ENCODE results near the gene PIAS1.

The PIAS1 gene

GRCh38 chr15:68020685-68021084, 33.4 kb upstream of the PIAS1 start:
- Histone ChIP-seq H3K4me1 (ENCODE audit: control insufficient read depth in 1 of 2, insufficient read depth in 2 of 2, low read length in 2 of 2) (peaks cover 2 to 11% of the 10 kb centered on the region in 2 donors), H3K36me3 (ENCODE audit: control insufficient read depth in 1 of 2, insufficient read depth in 2 of 2, low read length in 2 of 2) (no peaks in the 10 kb centered on the region), H3K27ac (ENCODE audit: low read depth, low read length) (no peak overlapping the region), H3K9ac (ENCODE audit: low read depth in 1 of 2, low read length in 2 of 2) (no peak overlapping the region), H3K27me3 (ENCODE audit: control insufficient read depth in 1 of 2, insufficient read depth in 2 of 2, low read length in 2 of 2) (no peaks in the 10 kb centered on the region), H3K9me3 (ENCODE audit: control insufficient read depth in 1 of 2, low read length in 2 of 2) (no peaks in the 10 kb centered on the region), H3K4me3 (ENCODE audit: low read depth in 1 of 2, low read length in 2 of 2) (no peak overlapping the region)

- Histone ChIP-seq H3K4me1 (ENCODE audit: control insufficient read depth in 1 of 2, insufficient read depth in 2 of 2, low read length in 2 of 2) (peaks cover 2 to 11% of the 10 kb centered on the region in 2 donors), H3K27ac (ENCODE audit: low read depth, low read length) (no peak overlapping the region), H3K9ac (ENCODE audit: low read depth in 1 of 2, low read length in 2 of 2) (no peak overlapping the region), H3K9me3 (ENCODE audit: control insufficient read depth in 1 of 2, low read length in 2 of 2) (no peaks in the 10 kb centered on the region), H3K36me3 (ENCODE audit: control insufficient read depth in 1 of 2, insufficient read depth in 2 of 2, low read length in 2 of 2) (no peaks in the 10 kb centered on the region), H3K4me3 (ENCODE audit: low read depth in 1 of 2, low read length in 2 of 2) (no peak overlapping the region), H3K27me3 (ENCODE audit: control insufficient read depth in 1 of 2, insufficient read depth in 2 of 2, low read length in 2 of 2) (no peaks in the 10 kb centered on the region)
Measured at GRCh38 chr15:68022061-68022460, 32.1 kb upstream of the PIAS1 start.

GRCh38 chr15:68023307-68024101, 30.6 kb upstream of the PIAS1 start:
- no peak overlapping the region for H3K27ac ChIP-seq (ENCODE audit: low read depth, low read length)
- H3K36me3 ChIP-seq (ENCODE audit: control insufficient read depth in 1 of 2, insufficient read depth in 2 of 2, low read length in 2 of 2), result no peaks in the 10 kb centered on the region
- no peak overlapping the region for H3K9ac ChIP-seq (ENCODE audit: low read depth in 1 of 2, low read length in 2 of 2)
- no peaks in the 10 kb centered on the region for H3K9me3 ChIP-seq (ENCODE audit: control insufficient read depth in 1 of 2, low read length in 2 of 2)
- peaks cover 12 to 18% of the 10 kb centered on the region in 2 donors for H3K4me1 ChIP-seq (ENCODE audit: control insufficient read depth in 1 of 2, insufficient read depth in 2 of 2, low read length in 2 of 2)
- H3K4me3 ChIP-seq (ENCODE audit: low read depth in 1 of 2, low read length in 2 of 2), result no peak overlapping the region
- H3K27me3 ChIP-seq (ENCODE audit: control insufficient read depth in 1 of 2, insufficient read depth in 2 of 2, low read length in 2 of 2), result no peaks in the 10 kb centered on the region

- Histone ChIP-seq H3K4me1 (ENCODE audit: control insufficient read depth in 1 of 2, insufficient read depth in 2 of 2, low read length in 2 of 2) (peaks cover 7 to 12% of the 10 kb centered on the region in 2 donors), H3K27ac (ENCODE audit: low read depth, low read length) (no peak overlapping the region), H3K27me3 (ENCODE audit: control insufficient read depth in 1 of 2, insufficient read depth in 2 of 2, low read length in 2 of 2) (no peaks in the 10 kb centered on the region), H3K4me3 (ENCODE audit: low read depth in 1 of 2, low read length in 2 of 2) (no peak overlapping the region), H3K36me3 (ENCODE audit: control insufficient read depth in 1 of 2, insufficient read depth in 2 of 2, low read length in 2 of 2) (no peaks in the 10 kb centered on the region), H3K9ac (ENCODE audit: low read depth in 1 of 2, low read length in 2 of 2) (no peak overlapping the region), H3K9me3 (ENCODE audit: control insufficient read depth in 1 of 2, low read length in 2 of 2) (no peaks in the 10 kb centered on the region)
Measured at GRCh38 chr15:68025835-68026424, 28.2 kb upstream of the PIAS1 start.

- Histone ChIP-seq H3K9ac (ENCODE audit: low read depth in 1 of 2, low read length in 2 of 2) (no peak overlapping the region), H3K27ac (ENCODE audit: low read depth, low read length) (no peak overlapping the region), H3K36me3 (ENCODE audit: control insufficient read depth in 1 of 2, insufficient read depth in 2 of 2, low read length in 2 of 2) (no peaks in the 10 kb centered on the region)
Measured at GRCh38 chr15:68027388-68027787, 26.7 kb upstream of the PIAS1 start.

GRCh38 chr15:68028137-68028887, 25.8 kb upstream of the PIAS1 start:
- Histone ChIP-seq H3K36me3 (ENCODE audit: control insufficient read depth in 1 of 2, insufficient read depth in 2 of 2, low read length in 2 of 2) (no peaks in the 10 kb centered on the region), H3K4me1 (ENCODE audit: control insufficient read depth in 1 of 2, insufficient read depth in 2 of 2, low read length in 2 of 2) (peaks cover 7 to 12% of the 10 kb centered on the region in 2 donors), H3K9me3 (ENCODE audit: control insufficient read depth in 1 of 2, low read length in 2 of 2) (no peaks in the 10 kb centered on the region), H3K9ac (ENCODE audit: low read depth in 1 of 2, low read length in 2 of 2) (no peak overlapping the region), H3K27ac (ENCODE audit: low read depth, low read length) (no peak overlapping the region), H3K27me3 (ENCODE audit: control insufficient read depth in 1 of 2, insufficient read depth in 2 of 2, low read length in 2 of 2) (no peaks in the 10 kb centered on the region), H3K4me3 (ENCODE audit: low read depth in 1 of 2, low read length in 2 of 2) (no peak overlapping the region)

More at GRCh38 chr15:68027388-68027787, 26.7 kb upstream of the PIAS1 start:
- no peak overlapping the region for H3K4me3 ChIP-seq (ENCODE audit: low read depth in 1 of 2, low read length in 2 of 2)
- no peaks in the 10 kb centered on the region for H3K27me3 ChIP-seq (ENCODE audit: control insufficient read depth in 1 of 2, insufficient read depth in 2 of 2, low read length in 2 of 2)
- H3K9me3 ChIP-seq (ENCODE audit: control insufficient read depth in 1 of 2, low read length in 2 of 2), result no peaks in the 10 kb centered on the region
- H3K4me1 ChIP-seq (ENCODE audit: control insufficient read depth in 1 of 2, insufficient read depth in 2 of 2, low read length in 2 of 2), result peaks cover 7 to 12% of the 10 kb centered on the region in 2 donors

GRCh38 chr15:68028888-68029207, 25.3 kb upstream of the PIAS1 start:
- Histone ChIP-seq H3K9ac (ENCODE audit: low read depth in 1 of 2, low read length in 2 of 2) (no peak overlapping the region), H3K27me3 (ENCODE audit: control insufficient read depth in 1 of 2, insufficient read depth in 2 of 2, low read length in 2 of 2) (no peaks in the 10 kb centered on the region), H3K4me1 (ENCODE audit: control insufficient read depth in 1 of 2, insufficient read depth in 2 of 2, low read length in 2 of 2) (peaks cover 10 to 12% of the 10 kb centered on the region in 2 donors), H3K4me3 (ENCODE audit: low read depth in 1 of 2, low read length in 2 of 2) (no peak overlapping the region), H3K36me3 (ENCODE audit: control insufficient read depth in 1 of 2, insufficient read depth in 2 of 2, low read length in 2 of 2) (no peaks in the 10 kb centered on the region), H3K27ac (ENCODE audit: low read depth, low read length) (no peak overlapping the region), H3K9me3 (ENCODE audit: control insufficient read depth in 1 of 2, low read length in 2 of 2) (no peaks in the 10 kb centered on the region)

GRCh38 chr15:68029959-68030358, 24.2 kb upstream of the PIAS1 start:
- Histone ChIP-seq H3K9ac (ENCODE audit: low read depth in 1 of 2, low read length in 2 of 2) (no peak overlapping the region), H3K27me3 (ENCODE audit: control insufficient read depth in 1 of 2, insufficient read depth in 2 of 2, low read length in 2 of 2) (no peaks in the 10 kb centered on the region), H3K4me3 (ENCODE audit: low read depth in 1 of 2, low read length in 2 of 2) (no peak overlapping the region), H3K4me1 (ENCODE audit: control insufficient read depth in 1 of 2, insufficient read depth in 2 of 2, low read length in 2 of 2) (peaks cover 10 to 12% of the 10 kb centered on the region in 2 donors), H3K27ac (ENCODE audit: low read depth, low read length) (no peak overlapping the region), H3K9me3 (ENCODE audit: control insufficient read depth in 1 of 2, low read length in 2 of 2) (no peaks in the 10 kb centered on the region), H3K36me3 (ENCODE audit: control insufficient read depth in 1 of 2, insufficient read depth in 2 of 2, low read length in 2 of 2) (no peaks in the 10 kb centered on the region)

- H3K4me1 ChIP-seq (ENCODE audit: control insufficient read depth in 1 of 2, insufficient read depth in 2 of 2, low read length in 2 of 2), result peaks cover 10 to 12% of the 10 kb centered on the region in 2 donors
- H3K4me3 ChIP-seq (ENCODE audit: low read depth in 1 of 2, low read length in 2 of 2), result no peak overlapping the region
- no peak overlapping the region for H3K27ac ChIP-seq (ENCODE audit: low read depth, low read length)
Measured at GRCh38 chr15:68031404-68031803, 22.7 kb upstream of the PIAS1 start.

GRCh38 chr15:68032672-68033071, 21.4 kb upstream of the PIAS1 start:
- H3K9ac ChIP-seq (ENCODE audit: low read depth in 1 of 2, low read length in 2 of 2), result no peak overlapping the region
- no peak overlapping the region for H3K4me3 ChIP-seq (ENCODE audit: low read depth in 1 of 2, low read length in 2 of 2)
- no peaks in the 10 kb centered on the region for H3K27me3 ChIP-seq (ENCODE audit: control insufficient read depth in 1 of 2, insufficient read depth in 2 of 2, low read length in 2 of 2)
- H3K36me3 ChIP-seq (ENCODE audit: control insufficient read depth in 1 of 2, insufficient read depth in 2 of 2, low read length in 2 of 2), result no peaks in the 10 kb centered on the region
- peaks cover 5 to 6% of the 10 kb centered on the region in 2 donors for H3K4me1 ChIP-seq (ENCODE audit: control insufficient read depth in 1 of 2, insufficient read depth in 2 of 2, low read length in 2 of 2)
- no peak overlapping the region for H3K27ac ChIP-seq (ENCODE audit: low read depth, low read length)
- no peaks in the 10 kb centered on the region for H3K9me3 ChIP-seq (ENCODE audit: control insufficient read depth in 1 of 2, low read length in 2 of 2)

More at GRCh38 chr15:68031404-68031803, 22.7 kb upstream of the PIAS1 start:
- no peak overlapping the region for H3K9ac ChIP-seq (ENCODE audit: low read depth in 1 of 2, low read length in 2 of 2)
- H3K36me3 ChIP-seq (ENCODE audit: control insufficient read depth in 1 of 2, insufficient read depth in 2 of 2, low read length in 2 of 2), result no peaks in the 10 kb centered on the region
- H3K9me3 ChIP-seq (ENCODE audit: control insufficient read depth in 1 of 2, low read length in 2 of 2), result no peaks in the 10 kb centered on the region
- no peaks in the 10 kb centered on the region for H3K27me3 ChIP-seq (ENCODE audit: control insufficient read depth in 1 of 2, insufficient read depth in 2 of 2, low read length in 2 of 2)

Measured in duodenal mucosa (tissue), 2 donors.